NCI-H526 (cell line): ENCODE results near the gene CHERP.

ENCODE experiments used
- DNase-seq, 2 experiments: peaks; one replicate each; lab custom pipeline; 2025; lab: John Stamatoyannopoulos, UW

Gene CHERP

GRCh38 chr19:16542045-16542909 is at the start of gene CHERP:
CHERP (minus strand) TSS chr19:16542437; CDS start chr19:16542378, 59 bp downstream.
- DNase-seq: peak; percentile 78 to 93

- no peak for DNase-seq
Measured at GRCh38 chr19:16590876-16591802, 48.9 kb upstream of the CHERP start.

GRCh38 chr19:16589917-16590316 is 47.7 kb upstream of the CHERP start:
- no peak for DNase-seq

GRCh38 chr19:16588824-16589577 is 46.8 kb upstream of the CHERP start:
- DNase-seq: no peak

- DNase-seq: peak in 1 of 2 experiments; percentile 31
Measured at GRCh38 chr19:16587833-16588823, 45.9 kb upstream of the CHERP start.

GRCh38 chr19:16586991-16587832 is 45.0 kb upstream of the CHERP start:
- DNase-seq: no peak

GRCh38 chr19:16586477-16586871 is 44.2 kb upstream of the CHERP start:
- no peak for DNase-seq

- DNase-seq: no peak
Measured at GRCh38 chr19:16585808-16586476, 43.7 kb upstream of the CHERP start.

- DNase-seq: no peak
Measured at GRCh38 chr19:16585094-16585801, 43.0 kb upstream of the CHERP start.

- peak in 1 of 2 experiments; percentile 61 for DNase-seq
Measured at GRCh38 chr19:16584248-16585093, 42.2 kb upstream of the CHERP start.

- DNase-seq: no peak
Measured at GRCh38 chr19:16582486-16583261, 40.4 kb upstream of the CHERP start.

GRCh38 chr19:16581971-16582343 is 39.7 kb upstream of the CHERP start:
- DNase-seq: no peak

- no peak for DNase-seq
Measured at GRCh38 chr19:16581145-16581970, 39.1 kb upstream of the CHERP start.

- no peak for DNase-seq
Measured at GRCh38 chr19:16579381-16579780, 37.1 kb upstream of the CHERP start.

GRCh38 chr19:16577531-16577985 is 35.3 kb upstream of the CHERP start:
- DNase-seq: no peak
